IMR-90 (cell line): ENCODE measurements around the gene C11orf58. TPM values are rescaled to one million over a fixed set of nuclear protein-coding genes. Genes with fewer than 3 reads are reported as not detected.

Experiments used
- ATAC-seq: fragments of 200-7000 bp; cut with Tn5 transposase; 2 replicates; pipeline ENCODE4 v1.9.1; 2020; ENCODE audit warnings: low read depth, mild to moderate bottlenecking, moderate library complexity
- BruUV-seq: library from RNA; stranded (reverse); fragments of 400-500 nt; replicated peaks from 2 replicates; lab custom pipeline; 2021; lab: Mats Ljungman, UMichigan
- CTCF ChIA-PET: fragments of 300-600 bp; formaldehyde crosslinking; extraction: SDS; loops from one replicate; lab custom pipeline; 2021; ENCODE audit warnings: antibody characterized with exemption; lab: Yijun Ruan, JAX
- POLR2A ChIA-PET: fragments of 300-600 bp; sonication (Branson Sonifier 250); formaldehyde crosslinking; loops from one replicate; lab custom pipeline; 2022; ENCODE audit warnings: antibody characterized with exemption; ENCODE audit not compliant: unreplicated experiment; lab: Charles Lee
- DNase-seq: peaks from one replicate; pipeline ENCODE4 v3.0.0; 2013
- H2AFZ ChIP-seq: replicated peaks from 2 replicates; pipeline ENCODE3; 2013; ENCODE audit warnings: low read length, mild to moderate bottlenecking; ENCODE audit not compliant: poor library complexity
- H2AK5ac ChIP-seq: 2 replicates; pipeline ENCODE4 v1.6.1; 2013; ENCODE audit warnings: low read depth, low read length, inconsistent platforms
- H2AK9ac ChIP-seq: replicated peaks from 2 replicates; pipeline ENCODE3; 2013; ENCODE audit warnings: mild to moderate bottlenecking, low read depth, low read length, moderate library complexity; ENCODE audit not compliant: poor library complexity
- H2BK120ac ChIP-seq: 2 replicates; pipeline ENCODE4 v1.6.1; 2013; ENCODE audit warnings: low read depth, low read length, inconsistent platforms
- H2BK15ac ChIP-seq: 3 replicates; pipeline ENCODE4 v1.6.1; 2013; ENCODE audit warnings: low read depth, low read length, inconsistent platforms
- H2BK20ac ChIP-seq: 2 replicates; pipeline ENCODE4 v1.6.1; 2013; ENCODE audit warnings: low read depth, mild to moderate bottlenecking, inconsistent platforms, low read length, moderate library complexity
- H2BK5ac ChIP-seq: 2 replicates; pipeline ENCODE4 v1.6.1; 2013; ENCODE audit warnings: mild to moderate bottlenecking, low read depth, low read length, inconsistent platforms; ENCODE audit not compliant: poor library complexity, severe bottlenecking
- H3K14ac ChIP-seq: replicated peaks from 2 replicates; pipeline ENCODE4 v1.6.1; 2013; ENCODE audit warnings: low read depth, low read length, inconsistent platforms
- H3K18ac ChIP-seq: 2 replicates; pipeline ENCODE4 v1.6.1; 2013; ENCODE audit warnings: low read depth, low read length, control low read depth
- H3K23ac ChIP-seq: 2 replicates; pipeline ENCODE4 v1.6.1; 2013; ENCODE audit warnings: low read depth, low read length, inconsistent platforms
- H3K27ac ChIP-seq: 2 replicates; pipeline ENCODE4 v1.5.1; 2013; ENCODE audit warnings: mild to moderate bottlenecking, control low read depth, low read length; ENCODE audit not compliant: insufficient read depth
- H3K27me3 ChIP-seq: 2 replicates; pipeline ENCODE4 v1.6.1; 2013; ENCODE audit warnings: low read length; ENCODE audit not compliant: control insufficient read depth, insufficient read depth
- H3K36me3 ChIP-seq: 2 replicates; pipeline ENCODE4 v1.6.1; 2013; ENCODE audit warnings: low read length, mixed read lengths; ENCODE audit not compliant: control insufficient read depth, insufficient read depth
- H3K4ac ChIP-seq: 2 replicates; pipeline ENCODE4 v1.6.1; 2013; ENCODE audit warnings: low read depth, low read length, inconsistent platforms
- H3K4me1 ChIP-seq: 2 replicates; pipeline ENCODE4 v1.6.1; 2013; ENCODE audit warnings: low read length, mixed read lengths; ENCODE audit not compliant: control insufficient read depth, insufficient read depth
- H3K4me2 ChIP-seq: 2 replicates; pipeline ENCODE4 v1.6.1; 2013; ENCODE audit warnings: low read depth, mild to moderate bottlenecking, control low read depth, low read length, moderate library complexity
- H3K4me3 ChIP-seq: 2 replicates; pipeline ENCODE4 v1.5.1; 2013; ENCODE audit warnings: low read depth, mild to moderate bottlenecking, control low read depth, low read length, moderate library complexity; ENCODE audit not compliant: insufficient read depth
- H3K56ac ChIP-seq: 2 replicates; pipeline ENCODE4 v1.6.1; 2013; ENCODE audit warnings: low read length, inconsistent platforms; ENCODE audit not compliant: insufficient read depth; ENCODE audit errors: extremely low read depth
- H3K79me1 ChIP-seq, 2 experiments: 2 replicates each; pipeline ENCODE4 v1.6.1; 2013; ENCODE audit warnings: low read length in 2 of 2, inconsistent platforms in 1 of 2, low read depth in 1 of 2
- H3K9ac ChIP-seq: 2 replicates; pipeline ENCODE4 v1.6.1; 2013; ENCODE audit warnings: low read depth, low read length, control low read depth
- H3K9me1 ChIP-seq: 2 replicates; pipeline ENCODE4 v1.6.1; 2013; ENCODE audit warnings: low read length, inconsistent platforms; ENCODE audit not compliant: insufficient read depth
- H3K9me3 ChIP-seq: 2 replicates; pipeline ENCODE4 v1.6.1; 2013; ENCODE audit warnings: low read length; ENCODE audit not compliant: control insufficient read depth, insufficient read depth
- H4K20me1 ChIP-seq: 2 replicates; pipeline ENCODE4 v1.6.1; 2013; ENCODE audit warnings: low read length, inconsistent platforms; ENCODE audit not compliant: insufficient read depth
- H4K5ac ChIP-seq: 2 replicates; pipeline ENCODE4 v1.6.1; 2013; ENCODE audit warnings: mild to moderate bottlenecking, low read depth, low read length, control low read depth
- H4K8ac ChIP-seq, 2 experiments: 2 replicates each; pipeline ENCODE4 v1.6.1; 2013; ENCODE audit warnings: low read depth in 2 of 2, low read length in 2 of 2, control low read depth in 1 of 2, inconsistent platforms in 1 of 2
- H4K91ac ChIP-seq: 2 replicates; pipeline ENCODE4 v1.6.1; 2013; ENCODE audit warnings: low read depth, low read length, inconsistent platforms; ENCODE audit not compliant: insufficient read depth
- BHLHE40 ChIP-seq: fragments of 150-350 bp; IDR thresholded peaks from 2 replicates; pipeline ENCODE4 v1.6.1; 2016; ENCODE audit warnings: mild to moderate bottlenecking, low read depth, low read length
- CEBPB ChIP-seq: IDR thresholded peaks from 2 replicates; pipeline ENCODE4 v1.6.1; 2012; ENCODE audit warnings: low read depth, low read length, improper control_type of control experiment
- CHD1 ChIP-seq: IDR thresholded peaks from 2 replicates; pipeline ENCODE4 v1.6.1; 2012; ENCODE audit warnings: low read depth, low read length, improper control_type of control experiment
- CTCF ChIP-seq: conservative IDR thresholded peaks from 2 replicates; pipeline ENCODE4 v1.5.1; 2012; ENCODE audit warnings: mild to moderate bottlenecking, low read depth, low read length, improper control_type of control experiment
- FOS ChIP-seq: fragments of 150-350 bp; IDR thresholded peaks from 2 replicates; pipeline ENCODE4 v1.6.1; 2016; ENCODE audit warnings: low read depth, low read length
- MAFK ChIP-seq: IDR thresholded peaks from 2 replicates; pipeline ENCODE4 v1.6.1; 2012; ENCODE audit warnings: low read depth, low read length, improper control_type of control experiment
- MAZ ChIP-seq: IDR thresholded peaks from 2 replicates; pipeline ENCODE4 v1.6.1; 2012; ENCODE audit warnings: low read depth, mild to moderate bottlenecking, low read length, improper control_type of control experiment, moderate library complexity, borderline replicate concordance
- MXI1 ChIP-seq: IDR thresholded peaks from 2 replicates; pipeline ENCODE4 v1.6.1; 2012; ENCODE audit warnings: low read depth, mild to moderate bottlenecking, low read length, moderate library complexity, borderline replicate concordance
- NFE2L2 ChIP-seq: fragments of 150-350 bp; IDR thresholded peaks from 2 replicates; pipeline ENCODE4 v1.6.1; 2016; ENCODE audit warnings: low read depth, mild to moderate bottlenecking, low read length
- RAD21 ChIP-seq: IDR thresholded peaks from 2 replicates; pipeline ENCODE4 v1.6.1; 2012; ENCODE audit warnings: low read length, improper control_type of control experiment
- RFX5 ChIP-seq: IDR thresholded peaks from 2 replicates; pipeline ENCODE4 v1.8.0; 2012; ENCODE audit warnings: low read depth, mild to moderate bottlenecking, low read length, moderate library complexity
- SMC3 ChIP-seq: fragments of 150-350 bp; IDR thresholded peaks from 2 replicates; pipeline ENCODE4 v1.6.1; 2016; ENCODE audit warnings: low read depth, mild to moderate bottlenecking, antibody characterized with exemption, low read length, moderate library complexity
- WGBS, 2 experiments: methylation state at CpG; one replicate each; pipeline versions ENCODE4 v1.1.5 to v1.1.7; 2013; ENCODE audit warnings: missing lambda C conversion rate in 2 of 2; ENCODE audit not compliant: insufficient read length in 1 of 2; ENCODE audit errors: extremely low coverage in 2 of 2; 5-methylcytosine and 5-hydroxymethylcytosine counted together
- dilution Hi-C: fragments of 300-500 bp; cut with HindIII; formaldehyde crosslinking; loops from one replicate; pipeline ENCODE4 v1.14.3; 2018; ENCODE audit warnings: low sequenced_read_pairs; ENCODE audit not compliant: unreplicated experiment
- in situ Hi-C: fragments of 300-500 bp; cut with MboI; formaldehyde crosslinking; loops from 3 replicates; pipeline ENCODE4 v1.14.3; 2019; ENCODE audit warnings: low sequenced_read_pairs, inconsistent platforms, mixed read lengths
- intact Hi-C: fragments of 100-400 bp; cut with micrococcal nuclease; formaldehyde crosslinking; loops from 2 replicates; pipeline ENCODE4 v1.10.0; 2022
- polyA plus RNA-seq, 3 experiments: library from polyadenylated mRNA; depleted of rRNA; stranded (reverse); fragments of >200 nt; gene quantifications; 2 replicates each; pipeline ENCODE4 v1.2.3, GENCODE V29; 2012; ENCODE audit warnings: low replicate concordance in 1 of 3
- total RNA-seq: library from RNA; depleted of rRNA; stranded (reverse); fragments of >200 nt; gene quantifications from 2 replicates; pipeline ENCODE4 v1.2.3, GENCODE V29; 2012
- TF ChIP-seq, protein P1 (sequence below): fragments of 150-350 bp; IDR thresholded peaks from 2 replicates; pipeline ENCODE4 v1.6.1; 2016; ENCODE audit warnings: low read depth, mild to moderate bottlenecking, low read length, moderate library complexity, borderline replicate concordance
- TF ChIP-seq, protein P2 (sequence below): fragments of 150-350 bp; IDR thresholded peaks from 2 replicates; pipeline ENCODE4 v1.6.1; 2017; ENCODE audit warnings: mild to moderate bottlenecking, antibody characterized with exemption, low read length, low read depth

Gene C11orf58
- total and polyA plus RNA-seq, 2 of the 4 experiments (the other 2 are of a cell fraction) = 53.8 to 67.8 TPM

GRCh38 chr11:16775614-16776283 lies 37.3 kb downstream of the C11orf58 start:
- Histone ChIP-seq H3K27ac (no peak overlapping the region), H3K18ac (no peak overlapping the region), H3K9ac (no peak overlapping the region), H3K36me3 (no peaks in the 10 kb centered on the region), H2BK5ac (no peak overlapping the region), H2AK5ac (no peak overlapping the region), H2BK15ac (no peak overlapping the region), H2AK9ac (no peak overlapping the region), H4K91ac (no peak overlapping the region), H3K4me2 (no peak overlapping the region), H3K9me1 (no peaks in the 10 kb centered on the region), H3K4ac (no peak overlapping the region), H2BK120ac (no peak overlapping the region), H3K4me1 (no peaks in the 10 kb centered on the region; the same call in 1 of the 2 replicates), H4K5ac (no peak overlapping the region), H2AFZ (peak overlapping the region; percentile 33), H3K4me3 (no peak overlapping the region), H4K8ac (no peak overlapping the region), H3K23ac (no peak overlapping the region), H2BK20ac (no peak overlapping the region), H3K27me3 (peaks cover 35% of the 10 kb centered on the region), H3K14ac (no peak overlapping the region), H3K9me3 (no peaks in the 10 kb centered on the region), H3K79me1 (no peaks in the 10 kb centered on the region), H3K56ac (no peak overlapping the region), H4K20me1 (no peaks in the 10 kb centered on the region)
- in situ Hi-C loops (no loop called here), dilution Hi-C loops (no loop called here), intact Hi-C loops (no loop called here)
- BruUV-seq = no TSS peak
- TF ChIP-seq CEBPB (no peak), SMC3 (no peak), MAFK (no peak), NFE2L2 (no peak), FOS (no peak), CHD1 (no peak), BHLHE40 (no peak), MAZ (no peak), MXI1 (no peak), RFX5 (no peak), RAD21 (no peak), CTCF (no peak)
- TF ChIP-seq, protein P1, sequence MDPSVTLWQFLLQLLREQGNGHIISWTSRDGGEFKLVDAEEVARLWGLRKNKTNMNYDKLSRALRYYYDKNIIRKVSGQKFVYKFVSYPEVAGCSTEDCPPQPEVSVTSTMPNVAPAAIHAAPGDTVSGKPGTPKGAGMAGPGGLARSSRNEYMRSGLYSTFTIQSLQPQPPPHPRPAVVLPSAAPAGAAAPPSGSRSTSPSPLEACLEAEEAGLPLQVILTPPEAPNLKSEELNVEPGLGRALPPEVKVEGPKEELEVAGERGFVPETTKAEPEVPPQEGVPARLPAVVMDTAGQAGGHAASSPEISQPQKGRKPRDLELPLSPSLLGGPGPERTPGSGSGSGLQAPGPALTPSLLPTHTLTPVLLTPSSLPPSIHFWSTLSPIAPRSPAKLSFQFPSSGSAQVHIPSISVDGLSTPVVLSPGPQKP = no peak
- TF ChIP-seq, protein P2, sequence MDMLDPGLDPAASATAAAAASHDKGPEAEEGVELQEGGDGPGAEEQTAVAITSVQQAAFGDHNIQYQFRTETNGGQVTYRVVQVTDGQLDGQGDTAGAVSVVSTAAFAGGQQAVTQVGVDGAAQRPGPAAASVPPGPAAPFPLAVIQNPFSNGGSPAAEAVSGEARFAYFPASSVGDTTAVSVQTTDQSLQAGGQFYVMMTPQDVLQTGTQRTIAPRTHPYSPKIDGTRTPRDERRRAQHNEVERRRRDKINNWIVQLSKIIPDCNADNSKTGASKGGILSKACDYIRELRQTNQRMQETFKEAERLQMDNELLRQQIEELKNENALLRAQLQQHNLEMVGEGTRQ = no peak
- POLR2A ChIA-PET = no interaction called here
- no peak for ATAC-seq
- WGBS, 2 experiments = 78% methylated on average over 5 of the region's 16 CpGs; no CpG with 5 or more reads in 1 of the 2 experiments
- DNase-seq = no peak
- CTCF ChIA-PET = no interaction called here
